Nephron progenitor cell (in vitro differentiated cells): ENCODE data around the gene LIFR.
A peak's percentile ranks its signal among the peaks of the same experiment; 100 is the strongest.
"Not testable (repeated sequence)": the region's sequence is repeated elsewhere in the genome, so short reads cannot be mapped to it uniquely, and the experiment has no call there.

Source experiments
- DNase-seq: peaks from one replicate; pipeline ENCODE4 v3.0.0; 2021
- H3K27ac Mint-ChIP-seq: 2 replicates; pipeline ENCODE4 v1.8.0; 2021; ENCODE audit warnings: mild to moderate bottlenecking, moderate library complexity, mixed read lengths
- H3K27me3 Mint-ChIP-seq: 2 replicates; pipeline ENCODE4 v1.8.0; 2021; ENCODE audit warnings: mild to moderate bottlenecking, low read depth, mixed read lengths; ENCODE audit not compliant: poor library complexity
- H3K36me3 Mint-ChIP-seq: 2 replicates; pipeline ENCODE4 v1.8.0; 2021; ENCODE audit warnings: low read depth, mixed read lengths
- H3K4me1 Mint-ChIP-seq: 2 replicates; pipeline ENCODE4 v1.8.0; 2021; ENCODE audit warnings: mixed read lengths
- H3K4me3 Mint-ChIP-seq: 2 replicates; pipeline ENCODE4 v1.8.0; 2021; ENCODE audit warnings: mild to moderate bottlenecking, moderate library complexity, mixed read lengths
- H3K9me3 Mint-ChIP-seq: 2 replicates; pipeline ENCODE4 v1.8.0; 2021; ENCODE audit warnings: mild to moderate bottlenecking, moderate library complexity, mixed read lengths
- CTCF ChIP-seq: fragments of 200-600 bp; sonication (generic); IDR thresholded peaks from 2 replicates; pipeline ENCODE4 v1.5.0; 2021; ENCODE audit warnings: antibody characterized with exemption

LIFR gene

GRCh38 chr5:38576442-38576841 is 20.0 kb upstream of the LIFR start:
- no peaks in the 10 kb centered on the region for H3K36me3 Mint-ChIP-seq
- DNase-seq: no peak
- TF ChIP-seq CTCF: no peak
- H3K9me3 Mint-ChIP-seq: no peaks in the 10 kb centered on the region
- peaks cover 23% of the 10 kb centered on the region for H3K4me1 Mint-ChIP-seq
- peaks cover 8% of the 10 kb centered on the region for H3K27me3 Mint-ChIP-seq
- H3K4me3 Mint-ChIP-seq: no peak overlapping the region
- H3K27ac Mint-ChIP-seq: no peak overlapping the region

- DNase-seq: no peak
- H3K27me3 Mint-ChIP-seq: peaks cover 5% of the 10 kb centered on the region
- no peak for TF ChIP-seq CTCF
- H3K27ac Mint-ChIP-seq: no peak overlapping the region
- H3K9me3 Mint-ChIP-seq: no peaks in the 10 kb centered on the region
- peaks cover 23% of the 10 kb centered on the region for H3K4me1 Mint-ChIP-seq
- H3K4me3 Mint-ChIP-seq: no peak overlapping the region
- H3K36me3 Mint-ChIP-seq: no peaks in the 10 kb centered on the region
Measured at GRCh38 chr5:38575476-38575875, 19.0 kb upstream of the LIFR start.

DNA sequence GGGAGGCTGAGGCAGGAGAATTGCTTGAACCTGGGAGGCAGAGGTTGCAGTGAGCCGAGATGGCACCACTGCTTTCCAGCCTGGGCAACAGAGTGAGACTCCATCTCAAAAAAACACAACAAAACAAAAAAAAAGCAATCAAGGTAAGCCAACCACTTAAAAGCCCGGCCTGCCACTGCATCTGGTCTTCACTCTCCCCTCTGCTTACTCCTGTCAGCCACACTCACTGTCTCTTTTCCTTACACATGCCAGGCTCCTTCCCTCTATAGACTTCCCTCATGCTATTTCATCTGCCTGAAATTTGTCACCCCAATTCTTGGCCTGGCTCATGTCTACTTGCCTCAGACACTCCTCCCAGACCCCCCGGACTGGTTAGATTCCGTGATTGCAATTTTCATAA is 17.6 kb upstream of the LIFR start:
- H3K27ac Mint-ChIP-seq: peak overlapping the region; percentile 29
- TF ChIP-seq CTCF: no peak
- H3K27me3 Mint-ChIP-seq: no peaks in the 10 kb centered on the region
- H3K4me1 Mint-ChIP-seq: peaks cover 23% of the 10 kb centered on the region
- no peaks in the 10 kb centered on the region for H3K9me3 Mint-ChIP-seq
- H3K36me3 Mint-ChIP-seq: no peaks in the 10 kb centered on the region
- DNase-seq: no peak
- no peak overlapping the region for H3K4me3 Mint-ChIP-seq

DNA sequence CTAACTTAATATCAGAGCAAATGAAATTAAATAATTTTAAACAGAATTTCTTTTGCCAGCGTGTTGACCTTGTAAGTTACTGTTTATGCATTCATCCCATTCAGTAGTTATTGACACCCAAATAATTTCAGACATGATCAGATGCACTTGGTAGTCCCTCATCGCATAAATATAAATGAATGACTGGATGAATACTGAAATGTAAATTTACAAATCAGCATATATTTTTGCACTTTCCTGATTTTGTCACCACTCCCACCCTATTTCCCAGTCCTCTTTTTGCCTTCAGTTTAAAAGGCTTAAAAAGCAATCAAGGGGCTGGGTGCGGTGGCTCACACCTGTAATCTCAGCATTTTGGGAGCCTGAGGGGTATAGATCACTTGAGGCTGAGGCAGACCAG is 17.1 kb upstream of the LIFR start:
- Mint-ChIP-seq H3K27me3 (no peaks in the 10 kb centered on the region), H3K36me3 (no peaks in the 10 kb centered on the region), H3K27ac (no peak overlapping the region), H3K4me1 (peaks cover 23% of the 10 kb centered on the region), H3K4me3 (no peak overlapping the region), H3K9me3 (no peaks in the 10 kb centered on the region)
- no peak for TF ChIP-seq CTCF
- no peak for DNase-seq

DNA sequence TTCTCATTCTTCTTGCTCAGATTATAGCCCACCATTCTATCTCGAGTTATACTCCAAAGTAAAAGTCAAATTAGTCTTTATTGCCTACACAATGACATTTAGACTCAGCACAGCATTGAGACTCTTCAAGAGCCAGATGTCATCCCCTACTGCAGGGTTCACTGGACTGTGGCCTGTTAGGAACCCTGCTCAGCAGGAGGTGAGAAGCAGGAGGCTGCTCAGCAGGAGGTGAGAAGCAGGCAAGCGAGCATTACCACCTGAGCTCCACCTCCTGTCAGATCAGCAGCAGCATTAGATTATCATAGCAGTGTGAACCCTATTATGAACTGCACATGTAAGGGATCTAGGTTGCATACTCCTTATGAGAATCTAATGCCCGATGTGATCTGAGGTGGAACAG is 12.7 kb upstream of the LIFR start:
- Mint-ChIP-seq H3K27ac (no peak overlapping the region), H3K27me3 (peaks cover 14% of the 10 kb centered on the region), H3K9me3 (no peaks in the 10 kb centered on the region), H3K4me1 (peaks cover 2% of the 10 kb centered on the region), H3K4me3 (no peak overlapping the region), H3K36me3 (no peaks in the 10 kb centered on the region)
- no peak for TF ChIP-seq CTCF
- DNase-seq: no peak

- not testable (repeated sequence) for H3K9me3 Mint-ChIP-seq, DNase-seq, H3K27ac Mint-ChIP-seq, H3K4me3 Mint-ChIP-seq, H3K36me3 Mint-ChIP-seq
- Mint-ChIP-seq H3K4me1 (peaks cover 13% of the 10 kb centered on the region), H3K27me3 (peaks cover 14% of the 10 kb centered on the region)
Measured at GRCh38 chr5:38567306-38567705, 10.9 kb upstream of the LIFR start.
